GM19099 (cell line): Measurements from ENCODE around the gene RPH3AL.

ENCODE experiments used
- POLR2A ChIP-seq: IDR thresholded peaks from 3 replicates; pipeline ENCODE4 v1.6.1; 2011; ENCODE audit warnings: low read depth; ENCODE audit not compliant: insufficient read length; ENCODE audit errors: extremely low read depth

Gene RPH3AL

GRCh38 chr17:348012-348411 is 4.6 kb downstream of the RPH3AL start:
- TF ChIP-seq POLR2A: no peak

- no peak for TF ChIP-seq POLR2A
Measured at GRCh38 chr17:347309-347899, 5.2 kb downstream of the RPH3AL start.

GRCh38 chr17:345992-346785 is 6.4 kb downstream of the RPH3AL start:
- no peak for TF ChIP-seq POLR2A

GRCh38 chr17:345261-345660 is 7.3 kb downstream of the RPH3AL start:
- no peak for TF ChIP-seq POLR2A

GRCh38 chr17:343875-344752 is 8.5 kb downstream of the RPH3AL start:
- no peak for TF ChIP-seq POLR2A

GRCh38 chr17:343211-343610 is 9.4 kb downstream of the RPH3AL start:
- TF ChIP-seq POLR2A: no peak

GRCh38 chr17:340074-340473 is 12.5 kb downstream of the RPH3AL start:
- TF ChIP-seq POLR2A: no peak

- TF ChIP-seq POLR2A: no peak
Measured at GRCh38 chr17:339193-340061, 13.2 kb downstream of the RPH3AL start.

- no peak for TF ChIP-seq POLR2A
Measured at GRCh38 chr17:338442-339192, 14.0 kb downstream of the RPH3AL start.

GRCh38 chr17:337866-338265 is 14.7 kb downstream of the RPH3AL start:
- TF ChIP-seq POLR2A: no peak

- TF ChIP-seq POLR2A: no peak
Measured at GRCh38 chr17:337453-337852, 15.2 kb downstream of the RPH3AL start.

- no peak for TF ChIP-seq POLR2A
Measured at GRCh38 chr17:337022-337420, 15.6 kb downstream of the RPH3AL start.

GRCh38 chr17:336110-337021 is 16.2 kb downstream of the RPH3AL start:
- TF ChIP-seq POLR2A: no peak
